ENCODE data around the gene NXPE3. TPM values are rescaled to one million over a fixed set of nuclear protein-coding genes. Genes with fewer than 3 reads are reported as not detected.
A peak's percentile ranks its signal among the peaks of the same experiment; 100 is the strongest.

NXPE3 gene
- total RNA-seq, 1 donor from 2014 or later = 3.9 TPM

DNA sequence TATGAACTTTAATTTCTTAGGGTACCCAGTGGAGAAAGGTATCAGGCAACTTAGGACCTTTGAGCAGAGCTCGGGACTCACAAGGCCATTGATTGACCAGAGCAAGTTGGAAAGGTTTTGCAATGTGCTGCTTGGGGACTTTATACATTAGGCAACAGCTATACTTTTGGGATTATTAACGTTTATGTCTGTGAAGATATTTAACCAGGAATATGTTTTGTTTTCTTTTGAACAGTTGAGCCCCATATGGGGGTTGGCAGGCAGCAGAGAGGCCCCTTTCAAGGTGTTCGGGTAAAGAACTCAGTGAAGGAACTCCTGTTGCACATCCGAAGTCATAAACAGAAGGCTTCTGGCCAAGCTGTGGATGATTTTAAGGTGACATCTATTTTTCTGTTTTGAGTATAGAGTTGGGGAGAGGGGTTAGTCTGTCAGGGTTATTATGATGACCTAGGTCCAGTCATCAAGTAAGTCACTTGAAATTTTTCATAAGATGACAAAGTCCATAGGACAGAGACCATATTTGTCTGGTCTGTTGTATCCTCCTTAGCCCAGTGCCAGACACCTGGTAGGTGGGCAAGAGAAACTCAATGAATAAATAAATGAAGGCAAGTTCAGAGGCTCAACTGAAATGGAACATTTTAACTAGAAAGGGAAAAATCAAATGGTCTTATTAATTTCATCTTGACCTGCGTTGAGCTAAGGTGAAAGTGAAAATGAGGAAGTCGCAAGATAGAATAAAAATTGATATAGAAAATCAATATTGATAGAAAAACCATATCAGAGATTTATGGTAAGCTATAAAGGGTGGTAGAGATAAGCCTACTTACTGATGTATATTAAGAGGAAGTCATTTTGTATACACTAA is 73.1 kb downstream of the NXPE3 start:
- no peak for FAIRE-seq

DNA sequence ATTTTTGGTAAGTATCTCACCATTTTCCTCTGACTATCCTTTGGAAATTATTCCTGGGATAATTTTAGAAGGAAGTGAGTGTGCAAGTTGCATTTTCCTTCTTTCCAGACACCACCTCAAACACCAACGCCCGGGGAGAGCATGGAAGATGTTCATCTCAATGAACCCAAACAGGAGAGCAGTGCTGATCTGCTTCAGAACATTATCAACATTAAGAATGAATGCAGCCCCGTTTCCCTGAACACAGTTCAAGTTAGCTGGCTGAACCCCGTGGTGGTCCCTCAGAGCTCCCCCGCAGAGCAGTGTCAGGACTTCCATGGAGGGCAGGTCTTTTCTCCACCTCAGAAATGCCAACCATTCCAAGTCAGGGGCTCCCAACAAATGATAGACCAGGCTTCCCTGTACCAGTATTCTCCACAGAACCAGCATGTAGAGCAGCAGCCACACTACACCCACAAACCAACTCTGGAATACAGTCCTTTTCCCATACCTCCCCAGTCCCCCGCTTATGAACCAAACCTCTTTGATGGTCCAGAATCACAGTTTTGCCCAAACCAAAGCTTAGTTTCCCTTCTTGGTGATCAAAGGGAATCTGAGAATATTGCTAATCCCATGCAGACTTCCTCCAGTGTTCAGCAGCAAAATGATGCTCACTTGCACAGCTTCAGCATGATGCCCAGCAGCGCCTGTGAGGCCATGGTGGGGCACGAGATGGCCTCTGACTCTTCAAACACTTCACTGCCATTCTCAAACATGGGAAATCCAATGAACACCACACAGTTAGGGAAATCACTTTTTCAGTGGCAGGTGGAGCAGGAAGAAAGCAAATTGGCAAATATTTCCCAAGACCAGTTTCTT is 74.2 kb downstream of the NXPE3 start:
- Histone ChIP-seq H3K4me3 (ENCODE audit: low read depth, low read length) (no peak overlapping the region), H3K36me3 (ENCODE audit: control insufficient read depth, insufficient read depth, low read length) (peaks cover 28% of the 10 kb centered on the region), H3K27me3 (ENCODE audit: control insufficient read depth, insufficient read depth, low read length) (no peaks in the 10 kb centered on the region)
- TF ChIP-seq, protein P1, sequence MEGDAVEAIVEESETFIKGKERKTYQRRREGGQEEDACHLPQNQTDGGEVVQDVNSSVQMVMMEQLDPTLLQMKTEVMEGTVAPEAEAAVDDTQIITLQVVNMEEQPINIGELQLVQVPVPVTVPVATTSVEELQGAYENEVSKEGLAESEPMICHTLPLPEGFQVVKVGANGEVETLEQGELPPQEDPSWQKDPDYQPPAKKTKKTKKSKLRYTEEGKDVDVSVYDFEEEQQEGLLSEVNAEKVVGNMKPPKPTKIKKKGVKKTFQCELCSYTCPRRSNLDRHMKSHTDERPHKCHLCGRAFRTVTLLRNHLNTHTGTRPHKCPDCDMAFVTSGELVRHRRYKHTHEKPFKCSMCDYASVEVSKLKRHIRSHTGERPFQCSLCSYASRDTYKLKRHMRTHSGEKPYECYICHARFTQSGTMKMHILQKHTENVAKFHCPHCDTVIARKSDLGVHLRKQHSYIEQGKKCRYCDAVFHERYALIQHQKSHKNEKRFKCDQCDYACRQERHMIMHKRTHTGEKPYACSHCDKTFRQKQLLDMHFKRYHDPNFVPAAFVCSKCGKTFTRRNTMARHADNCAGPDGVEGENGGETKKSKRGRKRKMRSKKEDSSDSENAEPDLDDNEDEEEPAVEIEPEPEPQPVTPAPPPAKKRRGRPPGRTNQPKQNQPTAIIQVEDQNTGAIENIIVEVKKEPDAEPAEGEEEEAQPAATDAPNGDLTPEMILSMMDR (IDR thresholded peaks at IDR 0.05; ENCODE audit: insufficient read depth, low read length, severe bottlenecking) = no peak
- FAIRE-seq (peak; percentile 7), DNase-seq (ENCODE audit: low read depth) (no peak)

More for the DNA sequence above, 73.1 kb downstream of the NXPE3 start:
- peak overlapping the region; percentile 92 for H3K4me3 ChIP-seq (ENCODE audit: low read depth, low read length)
- peaks cover 23% of the 10 kb centered on the region for H3K36me3 ChIP-seq (ENCODE audit: control insufficient read depth, insufficient read depth, low read length)
- no peaks in the 10 kb centered on the region for H3K27me3 ChIP-seq (ENCODE audit: control insufficient read depth, insufficient read depth, low read length)
- TF ChIP-seq, protein P1 (IDR thresholded peaks at IDR 0.05; ENCODE audit: insufficient read depth, low read length, severe bottlenecking) = no peak
- DNase-seq (ENCODE audit: low read depth) = no peak

- FAIRE-seq (no peak), DNase-seq (ENCODE audit: low read depth) (no peak)
- TF ChIP-seq, protein P1 (IDR thresholded peaks at IDR 0.05; ENCODE audit: insufficient read depth, low read length, severe bottlenecking) = no peak
- peaks cover 31% of the 10 kb centered on the region for H3K36me3 ChIP-seq (ENCODE audit: control insufficient read depth, insufficient read depth, low read length)
- no peaks in the 10 kb centered on the region for H3K27me3 ChIP-seq (ENCODE audit: control insufficient read depth, insufficient read depth, low read length)
- no peak overlapping the region for H3K4me3 ChIP-seq (ENCODE audit: low read depth, low read length)
Observed at GRCh38 chr3:101853982-101854381, 75.0 kb downstream of the NXPE3 start.

GRCh38 chr3:101854608-101855304 is 75.7 kb downstream of the NXPE3 start:
- no peak for FAIRE-seq
- no peak overlapping the region for H3K4me3 ChIP-seq (ENCODE audit: low read depth, low read length)
- H3K27me3 ChIP-seq (ENCODE audit: control insufficient read depth, insufficient read depth, low read length) = no peaks in the 10 kb centered on the region
- DNase-seq (ENCODE audit: low read depth) = no peak
- TF ChIP-seq, protein P1 (IDR thresholded peaks at IDR 0.05; ENCODE audit: insufficient read depth, low read length, severe bottlenecking) = no peak
- peaks cover 33% of the 10 kb centered on the region for H3K36me3 ChIP-seq (ENCODE audit: control insufficient read depth, insufficient read depth, low read length)

- peaks cover 29% of the 10 kb centered on the region for H3K36me3 ChIP-seq (ENCODE audit: control insufficient read depth, insufficient read depth, low read length)
- FAIRE-seq = no peak
- no peak overlapping the region for H3K4me3 ChIP-seq (ENCODE audit: low read depth, low read length)
- TF ChIP-seq, protein P1 (IDR thresholded peaks at IDR 0.05; ENCODE audit: insufficient read depth, low read length, severe bottlenecking) = no peak
- H3K27me3 ChIP-seq (ENCODE audit: control insufficient read depth, insufficient read depth, low read length) = no peaks in the 10 kb centered on the region
- DNase-seq (ENCODE audit: low read depth) = no peak
Observed at GRCh38 chr3:101857301-101857741, 78.3 kb downstream of the NXPE3 start.

All from bronchial epithelial cell (primary cell).